ENCODE results near the gene SEC11A.
"Not testable (repeated sequence)": the region's sequence is repeated elsewhere in the genome, so short reads cannot be mapped to it uniquely, and the experiment has no call there.

Gene SEC11A

DNA sequence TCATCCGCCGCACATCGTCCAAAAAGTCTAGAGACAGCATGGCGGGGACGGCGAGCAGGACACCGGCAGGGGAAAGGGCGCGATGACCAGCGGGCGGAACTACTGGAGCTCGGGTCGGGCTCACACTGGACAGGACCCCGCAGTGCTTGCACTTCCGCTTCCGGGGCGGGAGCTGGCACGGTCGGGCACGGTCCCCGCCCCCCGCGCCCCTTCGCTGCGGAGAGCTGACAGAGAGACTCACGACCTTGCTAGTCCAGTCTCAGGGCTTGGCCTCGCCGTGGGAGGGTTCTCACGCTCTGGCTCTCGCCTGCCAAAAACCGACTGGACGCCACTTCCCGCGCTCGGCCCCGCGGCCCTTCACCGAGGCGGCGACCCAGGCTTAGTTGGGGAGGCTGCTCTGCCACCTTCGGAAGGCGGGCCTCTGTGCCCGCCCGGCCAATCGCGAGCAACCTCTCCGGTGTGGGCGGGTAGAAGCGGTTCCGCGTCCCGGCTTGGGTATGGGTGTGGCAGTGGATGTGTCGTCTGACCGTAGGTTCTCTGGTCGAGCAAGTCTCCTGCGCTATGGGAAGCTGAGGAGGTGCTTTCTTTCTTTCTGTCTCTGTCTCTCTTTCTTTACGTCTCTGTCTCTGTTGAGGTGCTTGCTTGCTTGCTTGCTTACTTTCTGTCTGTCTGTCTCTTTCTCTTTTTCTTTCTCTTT, at the start of gene SEC11A:
Gene SEC11A (minus strand): TSS at position 104 of the 697 bp plus-strand sequence. CDS start 64 bp downstream, at position 40.
- peak; percentile 75 to 81 for DNase-seq (ENCODE audit: low read depth in 2 of 2, low spot score in 1 of 2)

DNA sequence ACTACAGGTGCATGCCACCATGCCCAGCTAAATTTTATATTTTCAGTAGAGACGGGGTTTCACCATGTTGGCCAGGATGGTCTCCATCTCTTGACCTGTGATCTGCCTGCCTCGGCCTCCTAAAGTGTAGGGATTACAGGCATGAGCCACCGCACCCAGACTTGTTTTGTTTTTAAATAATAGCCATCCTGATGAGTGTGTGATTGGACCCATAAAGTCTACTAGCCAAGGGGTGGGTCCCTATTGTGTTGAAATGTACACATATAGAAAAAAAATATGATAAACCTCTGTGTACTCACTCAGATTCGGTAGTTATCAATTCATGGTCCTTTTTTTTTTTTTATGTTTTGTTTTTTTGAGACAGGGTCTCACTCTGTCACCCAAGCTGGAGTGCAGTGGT, 49.7 kb upstream of the SEC11A start:
- no peak for DNase-seq (ENCODE audit: low read depth in 2 of 2, low spot score in 1 of 2)

DNA sequence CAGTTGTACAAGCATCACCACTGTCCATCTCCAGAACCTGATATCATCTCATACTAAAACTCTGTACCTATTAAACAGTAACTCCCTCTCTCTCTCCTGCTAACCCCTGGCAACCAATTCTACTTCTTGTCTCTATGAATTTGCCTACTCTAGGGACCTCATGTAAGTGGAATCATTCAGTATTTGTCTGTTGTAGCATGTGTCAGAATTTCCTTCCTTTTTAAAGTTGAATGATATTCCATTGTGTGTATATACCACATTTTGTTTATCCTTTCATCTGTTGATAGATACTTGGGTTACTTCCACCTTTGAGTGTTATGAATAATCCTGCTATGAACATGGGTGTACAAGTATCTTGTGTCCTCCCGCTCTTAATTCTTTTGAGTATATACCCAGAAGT, 49.0 kb upstream of the SEC11A start:
- DNase-seq (ENCODE audit: low read depth in 2 of 2, low spot score in 1 of 2): no peak

DNA sequence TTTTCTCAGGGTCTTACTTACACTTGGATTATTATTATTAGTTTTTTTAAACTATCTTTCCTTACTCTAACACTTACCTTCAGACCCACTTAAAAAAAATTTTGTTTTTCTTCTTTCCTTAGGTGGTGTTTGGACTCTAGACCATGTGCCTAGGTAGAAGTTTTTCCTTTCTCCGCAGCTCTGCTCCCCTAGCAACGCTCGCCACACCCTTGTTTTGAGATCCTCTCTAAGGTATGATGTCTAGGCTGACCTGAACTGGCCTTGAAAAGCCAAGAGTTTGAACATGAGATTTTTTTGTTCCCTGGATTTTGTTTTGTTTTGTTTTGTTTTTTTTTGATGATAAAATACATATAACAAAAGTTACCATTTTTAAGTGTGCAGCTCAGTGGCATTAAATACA, 48.6 kb upstream of the SEC11A start:
- DNase-seq (ENCODE audit: low read depth in 2 of 2, low spot score in 1 of 2): no peak

DNA sequence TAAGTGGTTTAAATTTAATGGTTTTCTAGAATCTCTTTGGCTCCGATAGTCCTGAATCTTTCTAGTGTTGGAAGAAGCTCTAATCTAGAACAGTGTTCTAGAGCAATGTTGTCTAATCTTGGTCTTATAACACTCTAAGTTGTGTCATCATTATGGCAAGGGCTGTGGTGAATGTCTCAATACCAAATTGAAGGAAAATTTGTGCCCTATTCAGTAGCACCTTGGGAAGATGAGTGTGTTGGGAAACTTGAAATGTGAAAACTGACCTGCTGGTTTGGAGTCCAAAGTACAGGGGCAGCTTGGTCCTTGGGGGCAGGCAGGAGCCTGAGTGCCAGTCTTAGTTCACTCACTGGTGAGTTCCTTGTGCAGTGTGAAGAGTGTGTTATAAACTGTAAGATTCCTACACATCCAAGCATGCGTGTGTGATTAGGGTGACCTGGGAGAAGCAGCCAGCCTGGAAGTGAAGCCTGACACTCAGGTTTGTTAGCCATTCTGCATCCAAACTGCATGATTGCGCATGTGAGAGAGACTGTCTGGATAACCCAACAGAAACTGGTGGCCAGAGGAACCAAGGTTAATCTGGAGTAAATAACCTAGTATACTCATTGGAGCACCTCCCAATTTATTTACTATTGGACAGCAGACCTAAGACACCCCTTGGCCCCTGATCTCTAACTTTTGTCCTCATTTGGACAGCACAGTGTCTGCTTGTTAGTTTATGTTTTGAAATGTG, 47.1 kb upstream of the SEC11A start:
- no peak for DNase-seq (ENCODE audit: low read depth in 2 of 2, low spot score in 1 of 2)

DNA sequence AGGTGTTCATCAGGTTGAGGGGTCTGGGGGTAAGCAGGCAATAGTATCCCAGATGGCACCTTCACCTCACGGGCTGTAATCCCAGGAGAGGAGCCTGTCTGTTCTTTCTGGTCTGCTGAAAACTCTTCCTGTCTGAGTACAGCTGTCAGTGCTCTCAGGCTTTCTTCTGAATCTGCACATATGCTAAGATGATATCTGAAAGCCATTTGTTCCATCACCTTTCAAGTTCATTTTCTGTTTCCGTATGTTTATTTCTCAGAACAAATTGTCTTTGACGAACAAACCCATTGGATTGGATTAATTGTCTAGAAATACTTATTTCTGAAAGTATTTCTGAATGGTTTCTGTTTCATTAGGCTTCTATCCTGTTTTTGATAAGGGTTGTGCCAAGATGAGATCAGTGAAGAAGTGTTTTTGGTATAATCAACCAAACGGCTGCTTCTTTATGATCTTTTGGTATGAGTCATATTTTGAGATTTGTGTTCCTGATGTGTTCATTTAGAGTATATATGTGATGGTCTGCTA, 45.7 kb upstream of the SEC11A start:
- no peak for DNase-seq (ENCODE audit: low read depth in 2 of 2, low spot score in 1 of 2)

DNA sequence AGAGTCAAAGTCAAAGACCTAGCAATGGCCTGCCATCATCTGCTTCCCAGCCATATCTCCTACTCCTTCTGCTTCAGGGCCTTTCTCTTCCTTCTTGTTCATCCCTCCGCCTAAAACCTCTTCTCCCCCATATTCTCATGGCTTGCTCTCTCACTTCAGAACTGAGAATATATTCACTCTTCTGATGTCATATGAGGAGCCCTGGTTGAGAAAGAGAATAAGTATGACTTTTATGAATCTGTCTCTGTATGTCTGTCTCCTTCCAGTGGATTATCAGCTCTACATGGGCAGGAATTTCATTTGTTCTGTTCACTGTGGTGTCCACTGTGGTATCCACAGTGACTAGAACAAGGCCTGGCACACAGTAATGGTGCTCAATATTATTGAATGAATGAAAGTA, 44.3 kb upstream of the SEC11A start:
- DNase-seq (ENCODE audit: low read depth in 2 of 2, low spot score in 1 of 2): no peak

DNA sequence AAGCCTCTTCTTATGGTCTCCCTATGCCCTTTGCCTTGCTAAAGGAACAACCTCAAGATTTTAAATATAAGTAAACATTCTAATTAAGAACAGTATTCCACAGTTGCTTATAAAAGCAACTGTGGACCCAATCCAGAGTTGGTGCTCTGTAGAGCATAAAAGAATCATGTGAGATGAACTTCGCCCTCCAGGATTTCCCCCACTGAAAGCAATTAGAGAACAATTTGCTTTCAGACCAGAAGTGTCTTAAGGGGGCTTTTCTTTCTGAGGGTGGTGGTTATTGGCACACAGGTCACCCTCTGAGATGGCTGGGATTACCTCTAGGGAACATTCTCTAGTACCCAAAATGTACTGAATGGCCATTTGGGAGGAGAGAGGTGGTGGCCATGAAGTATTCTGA, 43.1 kb upstream of the SEC11A start:
- no peak for DNase-seq (ENCODE audit: low read depth in 2 of 2, low spot score in 1 of 2)

DNA sequence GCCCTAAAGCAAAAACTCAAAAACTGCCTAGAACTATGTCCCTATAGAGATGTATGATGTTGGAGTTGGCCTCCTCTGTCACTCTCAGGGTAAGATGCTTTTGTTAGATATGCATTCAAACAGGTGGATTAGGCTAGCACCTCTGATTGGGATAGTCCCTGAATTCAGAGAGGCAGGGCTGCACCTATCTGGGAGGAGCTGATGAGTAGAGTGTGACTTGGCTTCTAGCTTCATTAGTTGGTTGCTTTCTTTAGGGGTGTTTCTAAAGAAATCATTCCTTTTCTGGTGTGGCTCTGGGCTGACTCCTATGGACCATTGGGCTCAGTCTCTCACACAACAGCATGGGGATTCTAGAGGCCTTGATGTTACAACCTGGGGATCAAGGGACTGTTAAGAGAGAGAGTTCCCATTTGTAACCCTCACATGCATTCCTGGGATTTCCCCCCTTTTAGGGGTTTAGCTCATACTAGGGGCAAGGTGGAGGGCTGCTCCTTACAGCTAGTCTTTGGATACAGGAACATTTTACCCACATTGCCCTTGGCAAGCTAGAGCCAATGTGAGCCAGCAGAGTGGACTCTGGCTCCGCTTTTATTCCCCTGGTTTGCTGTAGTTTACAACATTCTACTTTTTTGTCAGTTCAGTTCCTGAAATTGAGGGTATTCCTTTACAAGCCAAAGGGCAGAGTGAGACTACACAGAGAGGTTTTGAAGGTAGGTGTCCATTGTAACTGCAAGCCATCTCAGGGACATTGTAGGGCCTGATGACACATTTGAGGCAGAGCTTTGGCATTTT, 40.0 kb upstream of the SEC11A start:
- DNase-seq (ENCODE audit: low read depth in 2 of 2, low spot score in 1 of 2): no peak

DNA sequence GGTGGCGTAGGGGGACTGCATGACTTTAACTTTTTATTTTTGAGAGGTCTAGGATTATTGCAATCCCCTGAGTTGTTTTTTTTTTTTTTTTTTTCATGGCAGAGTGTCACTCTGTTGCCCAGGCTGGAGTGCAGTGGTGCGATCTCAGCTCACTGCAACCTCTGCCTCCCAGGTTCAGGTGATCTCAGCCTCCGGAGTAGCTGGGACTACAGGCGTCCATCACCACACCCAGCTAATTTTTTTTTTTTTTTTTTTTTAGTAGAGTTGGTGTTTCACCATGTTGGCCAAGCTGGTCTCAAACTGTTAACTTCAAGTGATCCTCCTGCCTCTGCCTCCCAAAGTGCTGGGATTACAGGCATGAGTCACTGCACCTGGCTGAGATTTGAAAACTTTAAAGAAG, 39.0 kb upstream of the SEC11A start:
- not testable (repeated sequence) for DNase-seq (ENCODE audit: low read depth in 2 of 2, low spot score in 1 of 2)

DNA sequence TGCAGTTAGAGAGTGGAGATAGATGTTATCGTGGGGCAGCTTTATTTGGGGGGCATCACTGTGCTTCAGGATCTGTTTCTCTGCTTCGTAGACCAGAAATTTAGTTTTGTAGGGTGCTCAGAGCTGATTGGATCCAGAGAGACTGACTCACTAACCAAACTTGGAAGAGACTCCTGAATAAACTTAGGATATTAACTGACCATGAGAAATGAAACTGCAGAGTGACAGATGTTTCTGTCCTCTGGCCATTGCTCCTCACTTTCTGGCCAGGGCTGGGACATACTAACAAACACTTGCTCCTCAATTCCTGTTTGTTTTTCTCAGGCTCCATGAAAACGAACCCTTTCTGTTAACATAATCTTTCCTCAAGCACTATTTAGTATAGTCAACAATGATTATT, 36.8 kb upstream of the SEC11A start:
- DNase-seq (ENCODE audit: low read depth in 2 of 2, low spot score in 1 of 2): no peak

DNA sequence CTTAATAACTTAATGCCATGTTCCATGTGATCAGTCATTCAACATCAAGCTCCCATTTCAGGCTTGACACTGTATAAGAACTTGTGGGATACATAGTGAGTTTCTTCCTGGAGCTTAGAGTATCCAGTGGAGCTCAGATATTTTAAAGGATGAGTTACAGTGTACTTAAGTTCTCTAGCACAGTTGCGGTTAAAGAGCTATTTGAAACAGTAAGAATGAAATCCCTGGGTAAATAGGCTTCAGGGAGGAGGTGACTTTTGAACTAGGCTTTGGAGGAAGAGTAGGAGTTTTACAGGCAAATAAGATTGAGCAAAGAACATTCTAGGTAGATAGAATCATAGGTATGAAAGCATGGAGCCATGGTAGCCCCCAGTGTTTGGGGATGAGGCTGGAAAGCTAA, 36.3 kb upstream of the SEC11A start:
- no peak for DNase-seq (ENCODE audit: low read depth in 2 of 2, low spot score in 1 of 2)

DNA sequence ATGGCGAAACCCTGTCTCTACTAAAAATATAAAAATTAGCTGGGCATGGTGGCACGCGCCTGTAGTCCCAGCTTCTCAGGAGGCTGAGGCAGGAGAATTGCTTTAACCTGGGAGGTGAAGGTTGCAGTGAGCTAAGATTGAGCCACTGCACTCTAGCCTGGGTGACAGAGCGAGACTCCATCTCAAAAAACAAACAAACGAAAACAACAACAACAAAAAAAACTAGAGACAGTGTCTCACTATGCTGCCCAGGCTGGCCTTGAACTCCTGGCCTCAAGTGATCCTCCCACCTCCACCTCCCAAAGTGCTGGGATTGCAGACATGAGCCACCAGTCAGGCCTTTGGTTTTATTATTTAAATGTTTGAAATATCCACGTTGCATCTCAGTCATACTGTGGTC, 35.8 kb upstream of the SEC11A start:
- DNase-seq (ENCODE audit: low read depth in 2 of 2, low spot score in 1 of 2): not testable (repeated sequence)

DNA sequence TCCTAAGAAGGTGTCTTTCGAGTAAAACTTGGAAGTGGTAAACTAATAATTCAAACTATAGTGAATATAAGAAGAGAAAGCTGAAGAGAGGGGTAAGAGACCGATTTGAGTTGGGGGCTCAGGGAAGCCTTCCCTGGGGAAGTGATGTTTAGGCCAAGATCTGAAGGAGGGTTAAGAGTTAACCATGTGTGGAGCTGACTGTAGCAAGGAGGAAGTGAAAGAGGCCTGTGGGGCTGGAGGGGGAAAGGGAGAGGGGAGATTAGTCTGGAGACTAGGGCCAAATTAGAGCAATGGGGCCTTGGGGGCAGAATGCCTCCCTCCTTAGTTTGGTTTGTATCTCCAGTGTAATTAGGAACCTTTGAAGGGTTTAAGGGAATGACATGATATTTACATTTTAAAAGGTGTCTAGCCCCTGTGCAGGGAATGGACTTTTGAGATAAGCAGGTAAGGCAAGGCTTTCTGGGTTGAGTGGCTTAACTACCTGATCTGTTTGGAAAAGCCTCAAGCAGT, 34.7 kb upstream of the SEC11A start:
- no peak for DNase-seq (ENCODE audit: low read depth in 2 of 2, low spot score in 1 of 2)

DNA sequence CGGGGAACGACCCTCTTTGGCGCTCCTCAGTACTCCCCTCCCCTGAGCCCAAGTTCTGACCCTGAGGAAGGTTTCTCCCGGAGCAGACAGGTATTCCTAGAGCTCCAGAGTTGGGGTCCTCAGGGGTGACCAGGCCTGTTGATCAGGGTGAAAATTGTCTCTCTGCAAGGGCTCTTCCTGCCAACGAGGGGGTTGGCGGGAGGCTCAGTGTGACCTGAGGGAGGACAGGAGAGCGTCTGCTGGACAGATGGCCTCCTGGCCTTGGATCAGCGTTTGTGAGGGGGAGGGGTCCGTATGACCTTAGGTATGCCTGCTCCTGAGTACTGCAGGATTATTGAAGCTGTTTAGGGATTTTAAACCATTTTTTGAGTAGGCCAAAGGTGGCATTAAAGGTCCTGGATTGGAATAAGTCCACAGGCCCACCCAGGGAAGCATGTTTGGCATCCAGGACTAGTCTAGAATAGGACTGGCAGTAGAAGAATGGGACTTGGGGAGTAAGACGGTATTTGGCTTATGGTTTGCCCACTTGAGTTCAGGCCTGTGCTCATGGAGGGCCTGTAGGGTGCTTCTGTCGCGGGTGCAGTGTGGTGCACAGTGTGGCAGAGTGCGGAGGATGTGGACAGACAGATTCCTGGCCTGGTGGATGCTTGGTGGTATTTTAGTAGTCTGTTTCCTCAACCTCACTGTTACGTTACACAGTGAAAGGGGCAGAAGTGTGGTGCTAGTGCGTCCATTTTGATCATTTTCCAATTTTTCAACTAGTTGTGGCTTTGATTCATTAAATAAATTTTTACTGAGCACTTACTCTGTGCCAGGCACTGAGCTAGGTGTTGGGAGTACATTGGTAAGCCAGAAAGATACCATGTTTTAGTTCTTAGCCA, 33.4 kb upstream of the SEC11A start:
- DNase-seq (ENCODE audit: low read depth in 2 of 2, low spot score in 1 of 2): no peak

DNA sequence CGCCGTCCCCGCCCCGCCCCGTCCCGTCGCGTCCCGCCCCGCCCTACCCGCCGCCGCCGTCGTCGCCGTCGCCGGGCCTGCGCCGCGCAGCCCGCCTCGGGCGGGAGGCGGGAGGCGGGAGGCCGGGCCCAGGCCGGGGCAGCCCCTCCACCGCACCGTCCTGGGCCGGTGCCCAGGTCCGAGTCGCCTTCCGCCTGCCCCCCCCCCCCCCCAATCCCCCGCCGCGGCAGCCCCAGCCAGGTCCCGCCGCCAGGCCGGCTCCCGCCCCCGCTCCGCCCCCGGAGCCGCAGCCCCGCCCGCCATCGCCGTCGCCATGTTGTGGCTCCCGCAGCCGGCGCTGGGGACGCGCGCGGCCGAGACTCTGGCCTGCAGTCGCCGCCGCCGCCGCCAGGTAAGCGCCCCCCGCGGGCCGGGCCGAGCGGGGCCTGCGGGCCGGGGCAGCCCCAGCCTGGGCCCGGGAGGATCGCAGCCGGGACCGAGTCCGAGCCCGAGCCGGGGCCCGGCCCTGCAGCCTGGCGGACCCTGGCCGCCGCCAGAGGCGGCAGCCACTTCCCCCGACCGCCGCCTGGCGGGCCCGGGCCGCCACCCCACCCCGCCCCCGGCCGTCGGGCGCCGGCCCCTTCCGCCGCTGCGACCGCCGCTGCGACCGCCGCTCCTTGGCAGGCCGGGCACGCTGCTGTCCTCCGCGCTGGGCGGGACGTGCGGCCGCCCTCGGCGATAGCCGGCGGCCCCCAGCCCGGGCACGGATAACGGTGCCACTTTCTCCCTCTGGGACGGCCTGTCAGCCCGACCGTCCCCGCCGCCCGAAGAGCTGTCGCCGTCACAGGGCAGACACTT, 32.6 kb upstream of the SEC11A start, which contains the start of gene ZNF592:
Gene ZNF592 (plus strand): TSS at position 319 of the 837 bp plus-strand sequence. CDS start 34,084 bp downstream, outside the sequence.
- DNase-seq (ENCODE audit: low read depth in 2 of 2, low spot score in 1 of 2): peak; percentile 62 to 68

DNA sequence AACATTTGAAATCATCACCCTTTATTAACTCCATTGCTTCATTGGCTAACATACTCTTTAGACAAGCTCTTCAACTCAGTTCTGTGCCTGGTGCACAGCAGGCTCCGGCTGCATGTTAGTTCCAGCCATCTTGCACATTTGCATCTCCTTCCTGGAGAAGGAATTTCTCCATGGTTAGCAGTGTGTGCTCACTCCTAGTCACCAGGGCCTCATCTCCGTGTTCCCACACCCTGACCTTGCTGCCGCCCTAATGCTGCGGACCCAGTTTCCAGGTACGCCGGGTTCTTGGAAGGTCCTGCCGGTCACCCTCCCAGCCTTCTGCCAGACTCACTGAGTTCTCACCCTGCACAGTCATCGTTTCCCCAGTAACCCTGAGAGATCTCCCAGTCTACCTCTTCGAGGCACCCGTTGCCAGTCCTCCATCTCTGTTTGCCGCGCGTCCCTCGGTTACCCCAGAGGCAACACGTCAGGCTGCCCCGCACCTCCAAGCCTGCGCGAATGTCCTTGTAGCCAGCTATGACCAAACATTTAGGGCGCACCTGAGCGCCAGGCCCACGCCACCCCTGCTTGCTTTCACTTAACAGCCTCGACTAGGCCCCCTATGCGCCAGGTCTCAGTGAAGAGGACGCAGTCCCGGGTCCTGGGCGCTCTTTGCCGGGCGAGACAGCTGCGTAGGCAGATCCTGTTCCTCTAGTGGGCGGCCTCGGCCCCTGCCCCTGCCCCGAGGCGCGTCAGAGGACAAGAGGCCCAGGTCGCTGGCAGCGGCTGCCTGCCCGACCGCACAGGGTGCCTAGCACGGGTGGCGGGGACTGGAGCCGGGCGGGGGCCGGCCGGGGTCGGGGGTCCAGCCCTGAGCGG, 31.7 kb upstream of the SEC11A start:
- peak; percentile 36 to 52 for DNase-seq (ENCODE audit: low read depth in 2 of 2, low spot score in 1 of 2)

DNA sequence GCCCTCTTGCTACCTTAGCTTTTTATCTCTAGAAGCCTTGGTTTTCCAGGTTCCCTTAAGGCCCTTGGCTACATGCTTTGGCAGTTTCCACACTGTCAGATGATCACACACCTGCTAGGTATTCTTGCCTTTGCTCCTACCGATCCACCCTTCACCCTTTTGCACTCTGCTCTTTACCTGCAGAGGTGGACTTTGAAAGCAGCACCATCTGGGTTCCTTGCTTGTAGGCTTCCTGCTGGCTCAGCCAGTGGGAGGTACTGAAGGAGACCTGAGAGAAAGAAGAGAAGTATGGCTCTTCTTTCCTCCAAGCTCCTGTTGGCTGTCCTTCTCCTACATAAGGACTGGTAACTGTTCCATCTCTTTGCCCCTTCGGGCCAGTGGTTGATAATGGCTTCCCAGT, 25.2 kb upstream of the SEC11A start:
- no peak for DNase-seq (ENCODE audit: low read depth in 2 of 2, low spot score in 1 of 2)

DNA sequence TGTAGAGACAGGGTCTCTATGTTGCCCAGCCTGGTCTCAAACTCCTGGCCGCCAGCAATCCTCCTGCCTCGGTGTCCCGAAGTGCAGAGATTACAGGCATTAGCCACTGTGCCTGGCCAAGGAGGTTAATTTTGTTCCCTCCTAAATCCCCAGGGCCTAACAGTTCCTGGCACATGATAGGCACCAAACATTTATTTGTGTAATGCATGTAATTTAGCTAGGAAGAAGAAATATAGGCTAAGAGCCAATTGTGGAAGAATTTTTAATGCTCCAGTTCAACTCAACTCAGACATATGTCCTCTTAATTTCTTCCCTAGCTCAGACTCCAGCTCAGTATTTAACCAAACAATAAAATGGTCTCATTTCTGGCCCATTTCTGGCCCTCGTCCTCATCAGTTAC, 24.8 kb upstream of the SEC11A start:
- DNase-seq (ENCODE audit: low read depth in 2 of 2, low spot score in 1 of 2): no peak

Measured in stimulated activated CD8-positive, alpha-beta memory T cell treated with anti-CD3 and anti-CD28 coated beads, Interleukin-4, amount 100 ng/mL, for 1 hour (primary cell).